ENCODE measurements around the gene PRKCD.

PRKCD gene
- total RNA-seq: 21.4 to 23.3 reads per million in 2 experiments

- DNase-seq (ENCODE audit: low read depth): peak; percentile 79
Observed at GRCh38 chr3:53160660-53161449, at the start of gene PRKCD. PRKCD (plus strand) TSS chr3:53161209; CDS start chr3:53178423, 17,214 bp downstream.

GRCh38 chr3:53111822-53112221, 49.2 kb upstream of the PRKCD start:
- DNase-seq (ENCODE audit: low read depth): no peak

- no peak for DNase-seq (ENCODE audit: low read depth)
Observed at GRCh38 chr3:53113293-53114010, 47.6 kb upstream of the PRKCD start.

- peak; percentile 69 for DNase-seq (ENCODE audit: low read depth)
Observed at GRCh38 chr3:53114011-53114400, 47.0 kb upstream of the PRKCD start.

- no peak for DNase-seq (ENCODE audit: low read depth)
Observed at GRCh38 chr3:53114412-53115074, 46.5 kb upstream of the PRKCD start.

GRCh38 chr3:53116956-53117355, 44.1 kb upstream of the PRKCD start:
- no peak for DNase-seq (ENCODE audit: low read depth)

- DNase-seq (ENCODE audit: low read depth): no peak
Observed at GRCh38 chr3:53120336-53120735, 40.7 kb upstream of the PRKCD start.

GRCh38 chr3:53122255-53122932, 38.6 kb upstream of the PRKCD start:
- DNase-seq (ENCODE audit: low read depth): no peak

GRCh38 chr3:53122933-53123305, 38.1 kb upstream of the PRKCD start:
- no peak for DNase-seq (ENCODE audit: low read depth)

GRCh38 chr3:53123510-53123909, 37.5 kb upstream of the PRKCD start:
- DNase-seq (ENCODE audit: low read depth): no peak

- DNase-seq (ENCODE audit: low read depth): no peak
Observed at GRCh38 chr3:53123953-53124352, 37.1 kb upstream of the PRKCD start.

GRCh38 chr3:53126601-53127000, 34.4 kb upstream of the PRKCD start:
- DNase-seq (ENCODE audit: low read depth): no peak

GRCh38 chr3:53129344-53129743, 31.7 kb upstream of the PRKCD start:
- DNase-seq (ENCODE audit: low read depth): no peak

- peak; percentile 98 for DNase-seq (ENCODE audit: low read depth)
Observed at GRCh38 chr3:53130179-53131061, 30.6 kb upstream of the PRKCD start, which contains the start of gene RFT1. RFT1 (minus strand) TSS chr3:53130435; CDS start chr3:53130400, 35 bp downstream.

- DNase-seq (ENCODE audit: low read depth): no peak
Observed at GRCh38 chr3:53131096-53131495, 29.9 kb upstream of the PRKCD start.

- no peak for DNase-seq (ENCODE audit: low read depth)
Observed at GRCh38 chr3:53132347-53132746, 28.7 kb upstream of the PRKCD start.

- peak; percentile 30 for DNase-seq (ENCODE audit: low read depth)
Observed at GRCh38 chr3:53134631-53135232, 26.3 kb upstream of the PRKCD start.

- DNase-seq (ENCODE audit: low read depth): no peak
Observed at GRCh38 chr3:53137221-53137620, 23.8 kb upstream of the PRKCD start.

- DNase-seq (ENCODE audit: low read depth): no peak
Observed at GRCh38 chr3:53137835-53138446, 23.1 kb upstream of the PRKCD start.

All from T follicular helper cell (primary cell).